ENCODE data around the gene SERPINE3.
A peak's percentile ranks its signal among the peaks of the same experiment; 100 is the strongest.

Gene SERPINE3

GRCh38 chr13:51321836-51322235, 17.7 kb upstream of the SERPINE3 start:
- no peaks in the 10 kb centered on the region for H3K36me3 Mint-ChIP-seq (ENCODE audit: low read depth)
- H3K9me3 Mint-ChIP-seq, result no peaks in the 10 kb centered on the region
- no peaks in the 10 kb centered on the region for H3K4me1 Mint-ChIP-seq
- H3K4me3 Mint-ChIP-seq, result no peak overlapping the region
- H3K27me3 Mint-ChIP-seq, result no peaks in the 10 kb centered on the region
- no peak overlapping the region for H3K27ac Mint-ChIP-seq
- DNase-seq, result no peak
- ATAC-seq, result no peak

GRCh38 chr13:51322826-51323225, 16.7 kb upstream of the SERPINE3 start:
- ATAC-seq, result no peak
- Mint-ChIP-seq H3K4me1 (no peaks in the 10 kb centered on the region), H3K27me3 (no peaks in the 10 kb centered on the region), H3K36me3 (ENCODE audit: low read depth) (no peaks in the 10 kb centered on the region), H3K9me3 (no peaks in the 10 kb centered on the region), H3K4me3 (no peak overlapping the region), H3K27ac (no peak overlapping the region)
- no peak for DNase-seq

GRCh38 chr13:51323824-51324511, 15.5 kb upstream of the SERPINE3 start:
- ATAC-seq, result no peak
- no peak overlapping the region for H3K4me3 Mint-ChIP-seq
- no peak for DNase-seq
- no peak overlapping the region for H3K27ac Mint-ChIP-seq
- no peaks in the 10 kb centered on the region for H3K27me3 Mint-ChIP-seq
- no peaks in the 10 kb centered on the region for H3K36me3 Mint-ChIP-seq (ENCODE audit: low read depth)
- H3K9me3 Mint-ChIP-seq, result no peaks in the 10 kb centered on the region
- H3K4me1 Mint-ChIP-seq, result no peaks in the 10 kb centered on the region

DNA sequence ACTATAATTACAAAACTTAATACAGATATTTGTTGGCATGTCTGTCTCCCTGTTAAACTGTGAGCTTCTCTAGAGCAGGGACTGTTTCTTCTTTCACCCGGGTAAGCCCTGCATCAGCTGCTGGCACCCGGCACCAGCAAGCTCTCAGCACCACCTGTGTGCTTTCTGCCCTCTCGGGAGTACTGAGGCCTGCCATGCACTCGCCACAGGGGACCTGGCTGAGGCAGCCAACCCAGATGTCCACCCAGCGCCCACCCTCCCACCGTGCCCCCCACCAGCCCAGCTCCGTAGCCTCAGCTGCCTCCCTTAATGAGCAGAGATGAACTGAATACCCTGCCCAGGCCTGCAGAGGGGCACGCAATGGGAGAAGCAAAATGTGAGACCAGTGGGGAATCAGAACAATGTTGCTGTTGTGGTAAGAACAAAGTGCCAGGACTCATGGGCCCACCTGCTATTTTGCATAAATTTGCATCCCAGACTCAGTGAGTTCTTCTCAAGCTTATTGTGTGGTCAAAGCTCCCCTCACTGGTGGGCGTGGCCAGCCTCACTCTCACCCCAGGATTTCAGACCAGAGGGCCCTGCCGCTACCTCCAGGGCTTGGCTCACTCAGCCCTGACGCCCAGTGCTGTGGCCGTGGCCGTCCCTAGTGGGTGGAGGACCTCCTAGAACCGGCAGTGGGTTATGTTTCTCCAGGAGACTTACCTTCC, 14.6 kb upstream of the SERPINE3 start:
- Mint-ChIP-seq H3K27me3 (no peaks in the 10 kb centered on the region), H3K27ac (no peak overlapping the region), H3K4me3 (no peak overlapping the region), H3K4me1 (no peaks in the 10 kb centered on the region), H3K9me3 (no peaks in the 10 kb centered on the region), H3K36me3 (ENCODE audit: low read depth) (no peaks in the 10 kb centered on the region)
- DNase-seq (no peak), ATAC-seq (no peak)

- H3K27ac Mint-ChIP-seq, result no peak overlapping the region
- H3K36me3 Mint-ChIP-seq (ENCODE audit: low read depth), result no peaks in the 10 kb centered on the region
- no peak overlapping the region for H3K4me3 Mint-ChIP-seq
- H3K27me3 Mint-ChIP-seq, result no peaks in the 10 kb centered on the region
- no peaks in the 10 kb centered on the region for H3K9me3 Mint-ChIP-seq
- H3K4me1 Mint-ChIP-seq, result peaks cover 4% of the 10 kb centered on the region
- ATAC-seq, result no peak
- no peak for DNase-seq
Measured at GRCh38 chr13:51325837-51326236, 13.7 kb upstream of the SERPINE3 start.

DNA sequence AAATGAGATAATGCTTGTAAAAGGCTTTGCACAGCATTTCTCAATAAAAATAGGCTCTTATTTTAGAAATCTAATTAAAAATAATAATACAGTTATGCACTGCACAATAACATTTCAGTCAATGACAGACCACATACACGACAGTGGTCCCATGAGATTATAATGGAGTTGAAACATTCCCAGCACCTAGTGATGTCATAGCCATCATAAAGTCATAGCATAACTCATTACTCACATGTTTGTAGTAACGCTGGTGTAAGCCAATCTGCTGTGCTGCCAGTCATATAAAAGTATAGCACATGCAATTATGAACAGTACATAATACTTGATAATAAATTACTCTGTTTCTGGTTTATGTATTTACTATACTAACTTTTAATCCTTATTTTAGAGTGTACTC, 12.7 kb upstream of the SERPINE3 start:
- no peaks in the 10 kb centered on the region for H3K36me3 Mint-ChIP-seq (ENCODE audit: low read depth)
- DNase-seq, result no peak
- H3K9me3 Mint-ChIP-seq, result no peaks in the 10 kb centered on the region

GRCh38 chr13:51327961-51328360, 11.5 kb upstream of the SERPINE3 start:
- Mint-ChIP-seq H3K27ac (no peak overlapping the region), H3K36me3 (ENCODE audit: low read depth) (no peaks in the 10 kb centered on the region), H3K4me1 (peaks cover 16% of the 10 kb centered on the region), H3K4me3 (no peak overlapping the region), H3K27me3 (no peaks in the 10 kb centered on the region), H3K9me3 (no peaks in the 10 kb centered on the region)
- no peak for ATAC-seq
- DNase-seq, result no peak

More for the DNA sequence above, 12.7 kb upstream of the SERPINE3 start:
- H3K27ac Mint-ChIP-seq, result no peak overlapping the region
- H3K27me3 Mint-ChIP-seq, result no peaks in the 10 kb centered on the region
- H3K4me3 Mint-ChIP-seq, result no peak overlapping the region
- ATAC-seq, result no peak
- peaks cover 14% of the 10 kb centered on the region for H3K4me1 Mint-ChIP-seq

DNA sequence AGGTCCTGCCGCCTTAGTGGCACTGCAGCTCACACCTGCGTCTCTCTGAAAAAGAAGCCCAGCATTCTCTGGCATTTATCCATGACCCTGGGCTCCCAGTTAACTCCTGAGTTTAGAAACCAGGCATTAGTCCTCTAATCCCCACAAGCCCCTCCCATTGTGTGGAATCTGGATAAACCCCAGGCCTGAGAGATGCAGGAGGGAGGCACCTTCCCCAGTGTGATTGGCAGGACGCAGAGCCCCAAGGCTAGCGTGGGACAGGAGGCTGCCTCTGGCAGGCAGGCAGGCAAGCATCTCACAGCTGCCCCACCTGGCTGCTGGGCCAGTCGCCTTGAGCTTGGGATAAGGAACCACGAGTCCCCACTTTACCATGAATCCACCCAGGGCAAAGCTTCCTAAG, 11.0 kb upstream of the SERPINE3 start:
- Mint-ChIP-seq H3K4me1 (peaks cover 18% of the 10 kb centered on the region), H3K27ac (no peak overlapping the region), H3K27me3 (no peaks in the 10 kb centered on the region), H3K9me3 (no peaks in the 10 kb centered on the region), H3K36me3 (ENCODE audit: low read depth) (no peaks in the 10 kb centered on the region), H3K4me3 (no peak overlapping the region)
- DNase-seq, result no peak
- ATAC-seq, result no peak

DNA sequence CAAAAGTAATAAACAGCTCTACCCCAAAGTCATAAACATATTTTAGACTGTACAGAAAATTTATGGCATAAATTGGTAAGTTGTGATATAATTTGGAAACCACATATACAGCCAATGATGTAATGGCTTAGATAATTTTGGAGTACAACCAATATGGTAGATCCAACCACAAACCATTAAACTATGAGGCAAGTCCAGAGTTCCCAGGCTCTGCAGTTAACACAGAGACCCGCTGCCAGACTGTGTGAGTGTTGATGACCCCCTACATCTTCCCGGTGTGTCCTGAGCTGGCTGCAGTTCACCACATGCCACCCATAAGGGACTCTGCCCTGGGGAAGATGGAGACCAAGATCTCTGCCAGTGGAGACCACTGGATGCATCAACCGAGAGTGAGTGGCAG, 9.9 kb upstream of the SERPINE3 start:
- Mint-ChIP-seq H3K4me1 (peaks cover 18% of the 10 kb centered on the region), H3K27ac (no peak overlapping the region), H3K27me3 (no peaks in the 10 kb centered on the region), H3K36me3 (ENCODE audit: low read depth) (no peaks in the 10 kb centered on the region), H3K9me3 (no peaks in the 10 kb centered on the region), H3K4me3 (no peak overlapping the region)
- DNase-seq, result no peak
- ATAC-seq, result no peak

DNA sequence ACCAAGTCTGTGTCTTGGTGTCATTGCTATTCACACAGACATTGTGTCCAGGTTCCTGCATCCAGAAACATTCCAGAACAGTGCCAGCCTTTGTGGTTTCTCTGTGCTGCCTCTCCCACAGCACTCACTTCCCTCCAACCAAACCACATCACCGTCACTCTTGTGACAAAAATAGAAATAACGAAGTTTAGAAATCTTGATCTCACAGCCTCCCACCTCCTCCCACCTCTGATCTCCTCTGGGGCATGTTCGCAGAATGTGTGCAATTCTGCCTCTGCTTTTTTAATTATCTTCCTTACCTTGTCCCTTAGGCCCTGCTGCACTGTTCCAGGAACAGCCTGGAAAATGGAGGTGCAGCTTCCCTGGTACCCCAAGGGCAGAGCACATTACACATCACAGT, 8.7 kb upstream of the SERPINE3 start:
- no peak overlapping the region for H3K27ac Mint-ChIP-seq

GRCh38 chr13:51331354-51331861, 8.1 kb upstream of the SERPINE3 start:
- H3K4me3 Mint-ChIP-seq, result no peak overlapping the region
- peak overlapping the region; percentile 5 for H3K27ac Mint-ChIP-seq
- no peaks in the 10 kb centered on the region for H3K9me3 Mint-ChIP-seq
- ATAC-seq (peak; percentile 42), DNase-seq (no peak)
- H3K27me3 Mint-ChIP-seq, result no peaks in the 10 kb centered on the region
- H3K4me1 Mint-ChIP-seq, result peaks cover 18% of the 10 kb centered on the region
- H3K36me3 Mint-ChIP-seq (ENCODE audit: low read depth), result no peaks in the 10 kb centered on the region

More for the DNA sequence above, 8.7 kb upstream of the SERPINE3 start:
- Mint-ChIP-seq H3K9me3 (no peaks in the 10 kb centered on the region), H3K4me3 (no peak overlapping the region), H3K4me1 (peaks cover 18% of the 10 kb centered on the region), H3K36me3 (ENCODE audit: low read depth) (no peaks in the 10 kb centered on the region), H3K27me3 (no peaks in the 10 kb centered on the region)
- DNase-seq (no peak), ATAC-seq (peak; percentile 37)

GRCh38 chr13:51332566-51333361, 6.7 kb upstream of the SERPINE3 start:
- Mint-ChIP-seq H3K4me3 (no peak overlapping the region), H3K4me1 (peaks cover 18% of the 10 kb centered on the region), H3K9me3 (no peaks in the 10 kb centered on the region), H3K27me3 (no peaks in the 10 kb centered on the region), H3K36me3 (ENCODE audit: low read depth) (no peaks in the 10 kb centered on the region), H3K27ac (no peak overlapping the region)
- no peak for ATAC-seq
- DNase-seq, result no peak

DNA sequence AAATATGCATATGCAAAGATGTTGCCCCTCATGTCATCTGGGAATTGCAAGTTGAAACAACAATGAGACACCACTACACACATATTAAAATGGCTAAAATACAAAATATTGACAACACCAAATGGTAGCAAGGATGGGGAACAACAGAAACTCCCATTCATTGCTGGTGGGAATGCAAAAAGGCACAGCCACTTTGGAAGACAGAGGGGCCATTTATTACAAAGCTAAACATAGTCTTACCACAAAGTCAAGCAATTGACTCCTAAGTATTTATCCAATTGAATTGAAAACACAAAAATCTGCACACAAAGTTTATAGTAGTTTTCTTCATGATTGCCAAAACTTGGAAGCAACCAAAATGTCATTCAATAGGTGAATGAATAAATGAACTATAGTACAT, 6.1 kb upstream of the SERPINE3 start:
- ATAC-seq, result no peak
- Mint-ChIP-seq H3K4me3 (no peak overlapping the region), H3K36me3 (ENCODE audit: low read depth) (no peaks in the 10 kb centered on the region)

DNA sequence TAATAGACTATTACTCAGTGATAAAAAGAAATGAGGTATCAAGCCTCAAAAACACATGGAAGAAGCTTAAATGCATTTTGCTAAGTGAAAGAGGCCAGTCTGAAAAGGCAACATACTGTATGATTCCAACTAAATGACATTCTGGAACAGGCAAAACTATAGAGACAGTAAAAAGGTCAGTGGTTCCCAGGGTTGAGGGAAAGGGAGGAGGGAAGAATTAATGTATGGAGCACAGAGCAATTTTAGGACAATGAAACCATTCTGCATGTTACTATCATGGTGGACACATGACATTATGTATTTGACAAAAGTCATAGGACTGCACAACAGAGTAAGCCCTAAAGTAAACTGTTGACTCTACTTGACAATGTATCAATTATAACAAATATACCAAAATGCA, 5.7 kb upstream of the SERPINE3 start:
- H3K36me3 Mint-ChIP-seq (ENCODE audit: low read depth), result no peaks in the 10 kb centered on the region
- ATAC-seq (no peak), DNase-seq (no peak)
- H3K27ac Mint-ChIP-seq, result no peak overlapping the region
- H3K27me3 Mint-ChIP-seq, result no peaks in the 10 kb centered on the region
- H3K9me3 Mint-ChIP-seq, result no peaks in the 10 kb centered on the region
- peaks cover 18% of the 10 kb centered on the region for H3K4me1 Mint-ChIP-seq
- no peak overlapping the region for H3K4me3 Mint-ChIP-seq

More for the DNA sequence above, 6.1 kb upstream of the SERPINE3 start:
- peaks cover 18% of the 10 kb centered on the region for H3K4me1 Mint-ChIP-seq
- H3K9me3 Mint-ChIP-seq, result no peaks in the 10 kb centered on the region
- DNase-seq, result no peak
- H3K27me3 Mint-ChIP-seq, result no peaks in the 10 kb centered on the region
- no peak overlapping the region for H3K27ac Mint-ChIP-seq

DNA sequence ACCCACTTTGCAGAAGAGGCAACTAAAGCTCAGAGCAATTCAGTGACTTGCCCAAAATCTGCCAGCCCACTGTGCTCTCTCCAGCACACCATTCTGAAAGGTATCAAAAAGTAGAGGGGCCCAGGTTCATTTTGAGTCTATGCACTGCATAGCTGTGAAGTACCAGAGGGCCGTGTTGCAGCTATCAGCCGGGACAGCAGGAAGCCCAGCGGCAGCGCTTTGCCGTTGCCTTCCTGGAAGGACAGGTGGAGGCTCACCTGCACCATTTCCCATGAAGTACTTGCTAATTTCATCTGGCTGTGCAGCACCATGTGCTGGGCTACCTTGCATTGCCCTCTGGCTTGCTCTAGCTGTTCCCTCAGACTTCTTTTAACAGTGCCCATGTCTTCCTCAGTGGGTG, 2.7 kb upstream of the SERPINE3 start:
- Mint-ChIP-seq H3K27me3 (no peaks in the 10 kb centered on the region), H3K27ac (no peak overlapping the region), H3K36me3 (ENCODE audit: low read depth) (no peaks in the 10 kb centered on the region), H3K9me3 (no peaks in the 10 kb centered on the region), H3K4me3 (no peak overlapping the region), H3K4me1 (peaks cover 7% of the 10 kb centered on the region)
- no peak for ATAC-seq
- no peak for DNase-seq

All from activated naive CD8-positive, alpha-beta T cell treated with anti-CD3 and anti-CD28 coated beads, Interleukin-2, amount 50 U/mL, for 24 hours (primary cell).